CD4-positive, alpha-beta T cell treated with Interleukin-4 for 4 hours (primary cell): Measurements from ENCODE around the gene ISOC2.
A peak's percentile ranks its signal among the peaks of the same experiment; 100 is the strongest.

ENCODE experiments used
- DNase-seq: peaks from one replicate; pipeline ENCODE4 v3.0.0-alpha.2; 2020

Gene ISOC2

DNA sequence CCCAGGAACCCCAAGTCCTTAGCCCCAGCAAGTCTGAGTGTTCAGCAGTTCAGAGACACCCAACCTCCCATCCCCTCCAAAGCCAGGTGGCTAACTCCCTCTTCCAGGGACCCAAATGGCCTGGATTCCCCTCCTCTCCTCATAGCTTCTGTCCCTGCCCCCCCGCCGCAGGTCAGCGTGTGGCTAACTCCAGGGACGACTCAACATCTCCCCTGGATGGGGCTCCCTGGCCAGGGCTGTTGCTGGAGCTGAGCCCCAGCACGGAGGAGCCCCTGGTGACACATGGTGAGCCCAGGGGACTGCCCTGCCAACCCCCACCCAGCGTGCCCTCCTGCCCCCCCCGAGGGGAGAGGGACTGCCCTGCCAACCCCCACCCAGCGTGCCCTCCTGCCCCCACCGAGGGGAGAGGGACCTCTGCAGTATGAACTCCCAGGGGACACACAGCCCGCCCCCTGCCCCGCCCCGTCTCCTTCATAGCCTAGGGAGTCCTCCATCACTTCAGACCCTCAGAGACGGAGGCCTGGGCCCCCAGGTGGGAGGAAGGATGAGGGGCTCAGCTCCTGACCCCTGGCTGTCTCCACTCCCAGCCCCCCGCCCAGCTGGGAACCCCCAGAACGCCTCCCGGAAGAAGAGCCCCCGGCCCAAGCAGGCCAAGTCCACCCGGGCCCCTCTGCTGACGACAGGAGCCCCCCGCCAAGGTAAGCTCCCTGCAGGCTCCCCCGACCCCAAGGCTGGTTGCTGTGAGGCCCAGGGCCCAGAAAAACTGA is 28.5 kb upstream of the ISOC2 start:
- no peak for DNase-seq

DNA sequence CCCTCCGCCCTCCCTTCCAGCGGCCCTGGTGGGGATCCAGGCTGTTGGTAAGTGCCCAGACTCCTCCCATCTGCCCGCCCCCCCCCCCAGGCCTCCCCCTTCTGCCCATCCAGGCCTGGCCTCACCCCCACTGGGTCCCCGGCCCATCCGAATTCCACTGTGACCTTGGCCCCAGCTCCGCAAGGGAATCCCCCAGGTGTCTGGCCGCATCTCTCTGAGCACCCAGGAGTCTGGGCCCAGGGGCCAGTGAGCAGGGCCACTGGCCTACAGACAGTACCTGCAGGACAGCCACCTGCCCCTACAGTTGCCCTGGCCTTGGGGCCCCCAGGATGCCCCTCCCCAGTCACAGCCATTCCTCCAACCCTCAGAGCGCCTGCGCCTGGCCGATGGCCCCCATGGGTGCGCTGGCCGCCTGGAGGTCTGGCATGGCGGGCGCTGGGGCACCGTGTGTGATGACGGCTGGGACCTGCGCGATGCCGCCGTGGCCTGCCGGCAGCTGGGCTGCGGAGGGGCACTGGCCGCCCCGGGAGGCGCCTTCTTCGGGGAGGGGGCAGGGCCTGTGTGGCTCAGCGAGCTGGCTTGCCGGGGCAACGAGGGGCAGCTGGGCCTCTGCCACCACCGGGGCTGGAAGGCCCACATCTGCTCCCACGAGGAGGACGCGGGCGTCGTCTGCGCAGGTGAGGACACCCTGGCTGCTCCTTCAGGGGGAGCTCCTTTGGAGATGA is 27.7 kb upstream of the ISOC2 start:
- no peak for DNase-seq

DNA sequence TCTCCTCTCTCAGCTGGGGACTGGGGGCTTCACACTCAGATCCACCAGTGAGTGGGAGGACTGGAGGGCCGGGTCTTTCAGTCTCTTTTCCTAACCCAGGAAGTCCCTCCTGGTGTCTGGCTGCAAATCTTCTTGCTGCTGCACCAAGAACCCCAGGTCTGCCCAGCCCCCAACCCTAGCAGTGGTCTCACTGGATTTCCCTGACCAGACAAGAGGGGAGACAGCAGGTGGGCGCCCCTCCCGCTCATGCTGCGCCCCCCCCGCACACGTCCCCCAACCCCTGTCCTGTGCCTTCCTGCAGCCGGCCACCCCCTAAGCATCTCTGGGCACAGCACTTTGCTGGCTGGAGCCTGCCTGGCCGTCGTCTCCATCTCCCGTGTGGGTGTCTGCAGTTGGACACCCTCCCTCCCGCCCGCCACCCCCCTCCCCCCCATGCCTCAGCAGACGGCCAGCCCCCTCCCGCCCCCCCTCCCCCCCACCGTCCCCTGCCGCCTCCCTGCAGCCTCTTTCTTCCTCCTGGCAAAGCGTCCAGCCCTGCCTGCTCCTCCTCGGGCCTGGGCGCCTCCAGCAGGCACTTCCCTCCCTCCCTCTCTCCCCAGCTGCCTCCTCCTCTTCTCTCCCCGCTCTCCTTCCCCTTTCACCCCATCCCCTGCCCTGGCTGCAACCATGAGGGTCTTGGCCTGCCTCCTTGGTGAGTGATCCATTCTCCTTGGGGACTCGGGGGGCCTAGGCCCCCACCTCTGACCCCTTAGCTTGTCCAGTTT is 26.7 kb upstream of the ISOC2 start, which contains the start of gene SSC5D:
TSS of gene SSC5D (plus strand) at position 513 of the 764 bp plus-strand sequence. CDS start at position 667, 154 bp downstream.
- no peak for DNase-seq

DNA sequence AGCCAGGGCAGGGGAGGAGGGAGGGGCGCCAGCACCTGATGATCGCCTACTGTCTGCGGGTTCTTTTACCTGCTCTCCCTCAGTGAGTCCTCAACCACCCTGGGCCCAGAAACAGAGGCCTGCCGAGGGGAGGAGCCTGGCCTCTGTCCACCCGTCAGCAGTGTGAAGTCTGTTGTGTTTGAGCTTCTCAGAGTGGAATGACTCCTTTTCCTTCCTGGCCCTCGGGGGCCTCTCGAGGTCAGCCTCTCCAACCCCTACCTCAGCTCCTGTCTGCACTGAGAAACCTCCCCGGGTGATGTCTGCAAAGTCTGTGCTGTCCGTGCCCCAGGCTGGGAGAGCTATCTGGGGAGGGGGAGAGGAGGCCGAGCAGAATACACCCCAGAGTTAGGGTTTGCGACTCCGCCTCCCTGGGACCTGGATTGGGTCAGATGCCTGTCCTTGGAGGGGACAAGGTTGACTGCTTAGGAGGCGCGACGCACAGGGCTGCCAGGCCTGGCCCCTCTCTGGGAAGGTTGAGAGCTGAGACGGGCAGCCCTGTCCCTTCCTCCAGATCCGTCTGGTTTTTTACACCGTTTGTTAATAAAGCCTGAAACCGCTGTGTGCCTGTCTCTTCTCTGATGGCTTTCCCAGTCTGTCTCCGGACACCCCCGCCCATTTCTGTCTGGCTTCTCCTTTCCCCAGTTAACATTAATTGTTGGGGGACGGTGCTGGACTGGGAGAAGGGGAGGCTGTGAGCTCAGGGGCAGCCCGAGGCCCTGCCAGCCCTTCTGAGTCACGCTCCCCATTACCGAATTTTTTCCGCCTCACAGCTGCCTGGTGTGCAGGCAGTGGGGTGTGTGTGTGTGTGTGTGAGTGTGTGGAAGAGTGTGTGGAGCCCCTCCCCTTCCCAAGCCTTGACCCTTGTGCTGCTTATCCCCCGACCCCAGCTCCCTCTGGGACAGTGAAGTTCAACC is 25.8 kb upstream of the ISOC2 start:
- DNase-seq, result no peak

DNA sequence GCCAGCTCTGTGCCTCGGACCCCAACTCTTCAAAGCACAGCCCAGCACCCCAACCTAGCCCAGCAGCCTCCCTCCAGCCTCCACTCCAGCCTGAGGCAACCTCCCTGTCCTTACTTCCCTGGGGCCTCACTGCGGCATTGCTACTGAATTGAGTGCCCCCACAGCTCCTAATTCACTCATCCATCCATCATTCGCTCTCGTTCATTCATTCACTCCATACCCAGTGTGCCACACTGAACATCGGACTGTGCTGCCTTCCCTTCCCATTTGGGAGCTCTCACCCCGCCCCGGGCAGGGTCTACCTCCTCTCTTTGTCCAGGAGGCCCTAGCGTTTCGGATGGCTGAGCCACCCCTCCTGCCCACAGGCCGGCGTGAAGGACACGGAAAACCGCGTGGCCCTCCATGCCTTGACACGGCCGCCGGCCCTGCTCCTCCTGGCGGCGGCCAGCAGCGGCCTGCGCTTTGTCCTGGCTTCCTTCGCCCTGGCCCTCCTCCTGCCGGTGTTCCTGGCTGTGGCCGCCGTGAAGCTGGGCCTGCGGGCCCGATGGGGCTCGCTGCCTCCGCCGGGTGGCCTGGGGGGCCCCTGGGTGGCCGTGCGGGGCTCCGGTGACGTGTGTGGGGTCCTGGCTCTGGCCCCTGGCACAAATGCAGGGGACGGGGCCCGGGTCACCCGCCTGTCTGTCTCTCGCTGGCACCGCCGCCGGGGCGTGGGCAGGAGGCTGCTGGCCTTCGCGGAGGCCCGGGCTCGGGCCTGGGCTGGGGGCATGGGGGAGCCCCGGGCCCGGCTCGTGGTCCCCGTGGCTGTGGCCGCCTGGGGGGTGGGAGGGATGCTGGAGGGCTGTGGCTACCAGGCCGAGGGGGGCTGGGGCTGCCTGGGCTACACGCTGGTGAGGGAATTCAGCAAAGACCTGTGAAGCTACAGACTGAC is 24.9 kb upstream of the ISOC2 start:
- no peak for DNase-seq

DNA sequence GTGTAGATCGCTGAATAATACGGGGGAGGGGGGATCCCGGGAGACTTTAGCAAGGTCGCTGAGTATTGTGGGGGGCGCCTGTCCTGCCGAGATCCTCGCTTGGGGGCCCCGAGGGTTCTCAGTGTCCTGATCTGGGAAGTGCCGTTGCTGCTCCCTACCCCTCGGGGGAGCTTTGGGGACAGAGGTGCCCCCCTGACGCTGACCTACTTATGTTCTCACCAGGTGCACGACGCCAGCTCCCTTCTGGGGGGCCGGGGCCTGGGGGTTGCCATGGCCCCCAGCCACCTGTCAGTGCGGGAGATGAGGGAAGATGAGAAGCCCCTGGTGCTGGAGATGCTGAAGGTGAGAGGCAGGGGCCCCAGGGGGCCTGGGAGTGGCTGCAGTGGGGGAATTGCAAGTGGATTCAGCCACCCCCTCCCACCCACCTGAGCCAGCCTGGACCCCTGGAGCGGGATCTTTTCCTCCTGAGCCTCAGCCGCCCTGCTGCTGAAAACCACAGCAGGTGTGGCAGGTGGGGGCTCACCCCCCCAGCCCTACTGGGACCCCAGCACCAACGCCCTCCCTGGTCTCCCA is 24.1 kb upstream of the ISOC2 start:
- no peak for DNase-seq

DNA sequence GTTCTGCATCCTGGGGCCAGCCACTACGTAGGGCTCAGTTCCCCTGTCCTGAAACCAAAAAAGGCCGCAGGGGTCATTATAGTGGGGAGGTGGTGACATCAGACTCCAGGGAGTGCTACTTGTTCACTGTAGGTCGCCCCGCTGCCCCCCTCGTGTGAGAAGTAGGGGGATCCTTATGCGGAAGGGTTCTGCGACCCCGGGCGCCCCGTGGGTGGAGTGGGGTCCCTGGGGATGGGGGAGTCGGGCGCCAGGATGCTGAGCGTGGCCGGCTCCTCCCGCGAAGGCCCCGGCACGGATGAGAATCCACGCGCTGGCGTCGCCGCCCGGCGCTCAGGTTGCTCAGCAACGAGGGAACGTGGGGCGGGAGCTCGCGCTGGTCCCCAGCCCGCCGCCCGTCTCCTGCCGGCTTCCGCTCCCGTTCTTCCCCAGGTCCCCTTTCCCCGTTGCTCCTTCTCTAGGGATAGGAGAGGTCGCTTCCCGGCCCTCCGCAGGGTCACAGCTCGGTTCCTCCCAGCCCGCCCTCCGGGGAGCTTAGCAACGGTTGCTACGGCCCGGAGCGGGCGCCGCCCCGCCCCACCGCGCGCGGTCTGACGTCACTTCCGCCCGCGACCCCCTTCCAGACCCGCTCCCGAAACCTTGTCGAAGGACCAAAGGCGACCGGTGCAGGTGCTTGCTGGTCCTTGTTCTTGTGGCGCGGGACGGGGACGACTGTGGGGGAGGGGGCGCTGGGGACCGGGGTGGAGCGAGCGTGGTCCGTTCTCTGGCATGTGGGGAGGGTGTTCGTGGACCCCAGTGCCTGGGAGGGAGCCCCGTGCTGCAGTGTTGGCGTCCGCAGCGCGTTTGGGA is 23.4 kb upstream of the ISOC2 start, which contains the start of gene NAT14:
TSS of gene NAT14 (plus strand) at position 596 of the 846 bp plus-strand sequence. CDS start 521 bp downstream, outside the sequence.
- peak; percentile 37 for DNase-seq

DNA sequence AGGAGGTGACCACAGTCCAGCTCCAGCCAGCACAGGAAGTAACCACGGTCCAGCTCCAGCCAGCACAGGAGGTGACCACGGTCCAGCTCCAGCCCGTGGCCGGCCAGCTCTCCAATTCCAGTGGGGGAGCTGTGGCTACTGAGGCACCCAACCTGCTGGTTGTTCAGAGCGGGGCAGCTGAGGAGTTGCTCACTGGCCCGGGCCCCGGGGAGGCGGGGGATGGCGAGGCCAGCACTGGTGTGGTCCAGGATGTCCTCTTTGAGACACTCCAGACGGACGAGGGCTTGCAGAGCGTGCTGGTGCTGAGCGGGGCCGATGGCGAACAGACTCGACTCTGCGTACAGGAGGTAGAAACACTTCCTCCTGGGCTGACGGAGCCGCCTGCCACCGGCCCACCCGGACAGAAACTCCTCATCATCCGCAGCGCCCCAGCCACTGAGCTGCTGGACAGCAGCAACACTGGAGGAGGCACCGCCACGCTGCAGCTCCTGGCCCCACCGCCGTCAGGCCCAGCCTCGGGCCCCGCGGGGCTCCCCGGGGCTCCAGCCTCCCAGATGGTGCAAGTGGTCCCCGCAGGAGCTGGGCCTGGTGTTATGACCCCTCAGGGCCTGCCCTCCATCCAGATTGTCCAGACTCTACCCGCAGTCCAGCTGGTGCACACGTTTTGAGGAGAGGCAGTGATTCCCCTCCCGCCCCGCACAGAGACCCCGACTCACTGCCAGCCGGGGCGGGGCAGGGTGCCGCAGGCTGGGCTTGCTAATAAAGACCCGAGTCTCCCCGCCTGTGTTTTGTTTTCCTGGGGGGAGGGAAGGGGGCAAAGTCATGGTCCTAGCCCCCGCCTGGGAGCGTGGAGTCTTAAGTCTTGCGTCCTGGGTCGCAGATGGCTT is 22.5 kb upstream of the ISOC2 start:
- DNase-seq, result no peak

DNA sequence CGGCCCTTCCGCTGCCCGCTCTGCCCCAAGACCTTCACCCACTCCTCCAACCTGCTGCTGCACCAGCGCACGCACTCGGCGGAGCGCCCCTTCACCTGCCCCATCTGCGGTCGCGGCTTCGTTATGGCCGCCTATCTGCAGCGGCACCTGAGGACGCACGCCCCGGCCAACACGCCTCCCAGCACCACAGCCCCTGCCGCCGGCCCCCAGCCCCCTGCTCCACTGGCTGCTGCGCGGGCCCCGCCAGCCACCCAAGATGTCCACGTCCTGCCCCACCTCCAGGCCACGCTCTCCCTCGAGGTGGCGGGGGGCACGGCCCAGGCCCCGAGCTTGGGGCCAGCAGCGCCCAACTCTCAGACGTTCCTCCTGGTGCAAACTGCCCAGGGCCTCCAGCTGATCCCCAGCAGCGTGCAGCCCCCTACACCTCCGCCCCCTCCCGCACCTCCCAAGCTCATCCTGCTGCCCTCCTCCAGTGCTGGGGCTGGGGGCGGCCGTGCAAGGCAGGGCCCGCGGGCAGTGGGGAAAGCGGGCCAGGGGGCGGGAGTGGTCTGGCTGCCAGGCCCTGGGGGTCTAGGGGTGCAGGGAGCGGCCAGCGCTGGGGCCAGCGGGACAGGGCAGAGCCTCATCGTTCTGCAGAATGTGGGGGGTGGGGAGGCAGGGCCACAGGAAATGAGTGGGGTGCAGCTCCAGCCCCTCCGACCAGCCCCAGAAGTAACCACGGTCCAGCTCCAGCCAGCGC is 21.7 kb upstream of the ISOC2 start:
- no peak for DNase-seq

DNA sequence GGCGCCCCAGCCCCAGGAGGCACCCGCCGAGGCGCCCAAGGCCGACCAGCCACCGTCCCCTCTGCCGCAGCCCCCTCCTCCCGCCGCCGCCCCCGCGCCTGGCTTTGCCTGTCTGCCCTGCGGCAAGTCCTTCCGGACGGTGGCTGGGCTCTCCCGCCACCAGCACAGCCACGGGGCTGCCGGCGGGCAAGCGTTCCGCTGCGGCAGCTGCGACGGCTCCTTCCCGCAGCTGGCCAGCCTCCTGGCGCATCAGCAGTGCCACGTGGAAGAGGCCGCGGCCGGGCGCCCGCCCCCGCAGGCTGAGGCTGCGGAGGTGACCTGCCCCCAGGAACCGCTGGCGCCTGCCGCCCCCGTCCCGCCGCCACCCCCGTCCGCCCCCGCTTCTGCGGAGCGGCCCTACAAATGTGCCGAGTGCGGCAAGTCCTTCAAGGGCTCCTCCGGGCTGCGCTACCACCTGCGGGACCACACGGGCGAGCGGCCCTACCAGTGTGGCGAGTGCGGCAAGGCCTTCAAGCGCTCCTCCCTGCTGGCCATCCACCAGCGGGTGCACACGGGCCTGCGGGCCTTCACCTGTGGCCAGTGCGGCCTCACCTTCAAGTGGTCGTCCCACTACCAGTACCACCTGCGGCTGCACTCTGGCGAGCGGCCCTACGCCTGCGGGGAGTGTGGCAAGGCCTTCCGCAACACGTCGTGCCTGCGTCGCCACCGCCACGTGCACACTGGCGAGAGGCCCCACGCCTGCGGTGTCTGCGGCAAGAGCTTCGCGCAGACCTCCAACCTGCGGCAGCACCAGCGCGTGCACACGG is 20.9 kb upstream of the ISOC2 start:
- no peak for DNase-seq

DNA sequence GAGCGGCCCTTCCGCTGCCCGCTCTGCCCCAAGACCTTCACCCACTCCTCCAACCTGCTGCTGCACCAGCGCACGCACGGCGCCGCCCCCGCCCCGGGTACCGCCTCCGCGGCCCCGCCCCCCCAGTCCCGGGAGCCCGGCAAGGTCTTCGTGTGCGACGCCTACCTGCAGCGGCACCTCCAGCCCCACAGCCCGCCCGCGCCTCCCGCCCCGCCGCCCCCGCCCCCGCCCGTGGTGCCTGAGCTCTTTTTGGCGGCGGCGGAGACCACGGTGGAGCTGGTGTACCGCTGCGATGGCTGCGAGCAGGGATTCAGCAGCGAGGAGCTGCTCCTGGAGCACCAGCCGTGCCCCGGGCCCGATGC is 20.3 kb upstream of the ISOC2 start:
- no peak for DNase-seq

DNA sequence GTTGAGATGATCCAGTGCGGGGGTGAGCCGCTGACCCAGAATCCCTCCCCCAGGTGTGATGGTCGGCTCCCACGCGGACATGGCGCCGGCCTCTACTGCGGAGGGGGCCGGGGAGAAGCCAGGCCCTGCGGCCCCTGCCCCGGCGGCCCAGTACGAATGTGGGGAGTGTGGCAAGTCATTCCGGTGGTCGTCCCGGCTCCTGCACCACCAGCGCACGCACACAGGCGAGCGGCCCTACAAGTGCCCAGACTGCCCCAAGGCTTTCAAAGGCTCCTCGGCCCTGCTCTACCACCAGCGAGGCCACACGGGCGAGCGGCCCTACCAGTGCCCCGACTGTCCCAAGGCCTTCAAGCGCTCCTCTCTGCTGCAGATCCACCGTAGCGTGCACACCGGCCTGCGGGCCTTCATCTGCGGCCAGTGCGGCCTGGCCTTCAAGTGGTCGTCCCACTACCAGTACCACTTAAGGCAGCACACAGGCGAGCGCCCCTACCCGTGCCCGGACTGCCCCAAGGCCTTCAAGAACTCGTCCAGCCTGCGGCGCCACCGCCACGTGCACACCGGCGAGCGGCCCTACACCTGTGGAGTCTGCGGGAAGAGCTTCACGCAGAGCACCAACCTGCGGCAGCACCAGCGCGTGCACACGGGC is 19.8 kb upstream of the ISOC2 start:
- no peak for DNase-seq

DNA sequence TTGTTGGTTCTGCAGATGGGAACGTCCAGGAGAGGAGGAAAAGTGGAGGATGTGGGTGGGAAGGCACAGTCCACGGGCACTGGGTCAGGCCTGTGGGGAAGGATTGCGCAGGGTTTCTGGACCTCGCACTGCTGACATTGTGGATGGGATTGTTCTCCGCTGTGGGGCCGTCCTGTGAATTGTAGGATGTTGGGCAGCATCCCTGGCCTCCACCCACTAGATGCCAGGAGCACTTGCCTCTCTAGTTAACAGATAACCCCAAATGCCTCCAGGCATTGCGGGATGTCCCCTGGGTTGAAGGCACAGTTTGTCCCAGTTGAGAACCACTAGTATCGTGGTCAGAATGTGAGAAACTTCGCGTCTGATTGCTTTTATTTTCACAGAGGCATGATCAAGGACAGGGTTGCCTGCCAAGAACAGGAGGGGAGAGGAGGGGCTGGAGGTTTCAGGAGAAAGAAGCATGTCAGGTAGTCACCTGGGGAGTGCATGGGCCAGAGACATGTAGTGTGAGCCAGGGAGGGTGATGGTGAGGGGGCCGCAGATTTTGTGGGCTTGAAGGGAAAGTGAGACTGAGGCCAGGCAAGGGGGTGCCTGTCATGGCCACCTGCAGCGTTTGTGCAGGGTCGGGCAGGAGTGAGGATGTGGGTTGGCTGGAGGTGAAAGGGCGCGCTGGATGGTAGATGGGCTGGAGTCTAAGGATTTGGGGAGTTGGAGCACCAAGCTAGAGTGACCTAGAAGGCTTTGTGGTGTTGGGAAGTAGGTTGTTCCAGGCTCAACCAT is 18.2 kb upstream of the ISOC2 start:
- no peak for DNase-seq

DNA sequence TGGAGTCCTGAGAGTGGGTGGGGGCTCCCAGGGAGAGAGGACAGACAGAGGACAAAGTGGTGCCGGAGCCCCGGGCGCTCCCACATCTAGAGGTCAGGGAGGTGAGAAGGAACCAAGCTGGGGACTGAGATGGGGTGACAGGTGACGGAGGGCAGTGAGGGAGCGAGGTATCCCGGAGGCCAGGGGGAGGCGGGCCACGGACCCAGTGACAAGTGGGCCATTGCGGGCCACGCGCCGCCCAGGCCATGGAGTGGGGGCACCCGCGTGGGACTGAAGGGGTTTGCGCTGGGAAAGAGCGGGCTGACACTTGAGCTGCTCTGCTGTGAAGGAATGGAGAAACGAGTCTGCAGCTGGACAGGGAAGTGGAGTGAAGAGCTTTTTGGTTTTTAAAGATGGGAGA is 17.6 kb upstream of the ISOC2 start:
- DNase-seq, result no peak

DNA sequence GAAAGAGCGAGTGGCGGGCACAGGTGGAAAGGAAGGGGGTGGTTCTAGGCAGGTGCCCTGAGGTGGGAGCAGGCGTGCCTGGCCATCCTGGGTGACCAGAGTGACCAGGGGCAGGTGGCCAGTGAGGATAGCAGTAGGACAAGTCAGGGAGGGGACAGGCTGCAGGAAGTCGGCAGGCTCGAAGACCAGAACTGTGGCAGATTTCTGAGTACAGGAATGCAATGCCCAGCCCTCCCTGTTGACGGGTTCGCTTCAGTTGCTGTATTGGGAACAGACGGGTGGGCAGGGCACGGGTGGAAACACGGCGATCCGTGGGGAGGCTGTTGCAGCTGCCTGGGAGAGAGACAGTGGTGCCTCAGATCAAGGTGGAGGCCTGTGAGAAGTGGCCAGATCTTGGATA is 16.9 kb upstream of the ISOC2 start:
- no peak for DNase-seq

DNA sequence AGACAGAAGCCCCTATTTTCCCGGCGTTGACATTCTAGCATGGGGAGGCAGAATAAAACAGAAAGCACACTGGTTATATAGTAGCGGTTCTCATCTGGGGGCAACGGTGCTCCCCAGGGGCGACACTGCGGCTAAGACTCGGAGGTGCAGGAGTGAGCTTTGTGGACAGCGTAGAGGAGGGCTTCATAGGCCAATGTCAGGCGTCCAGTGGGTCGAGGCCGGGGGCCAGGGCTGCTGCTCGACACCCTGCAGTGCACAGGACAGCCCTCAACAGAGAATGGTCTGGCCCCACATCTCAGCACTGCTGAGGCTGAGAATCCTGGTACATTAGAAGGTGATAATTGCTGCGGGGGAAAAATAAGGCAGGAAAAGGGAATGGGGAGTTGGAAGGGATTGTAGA is 16.5 kb upstream of the ISOC2 start:
- DNase-seq, result no peak
